Femur (tissue), 1 donor: ENCODE measurements around the gene RTCA.
"Not testable (repeated sequence)": the region's sequence is repeated elsewhere in the genome, so short reads cannot be mapped to it uniquely, and the experiment has no call there.

Experiments
- DNase-seq: peaks from one replicate; pipeline ENCODE4 v3.0.0-alpha.2; 2017

Gene RTCA

DNA sequence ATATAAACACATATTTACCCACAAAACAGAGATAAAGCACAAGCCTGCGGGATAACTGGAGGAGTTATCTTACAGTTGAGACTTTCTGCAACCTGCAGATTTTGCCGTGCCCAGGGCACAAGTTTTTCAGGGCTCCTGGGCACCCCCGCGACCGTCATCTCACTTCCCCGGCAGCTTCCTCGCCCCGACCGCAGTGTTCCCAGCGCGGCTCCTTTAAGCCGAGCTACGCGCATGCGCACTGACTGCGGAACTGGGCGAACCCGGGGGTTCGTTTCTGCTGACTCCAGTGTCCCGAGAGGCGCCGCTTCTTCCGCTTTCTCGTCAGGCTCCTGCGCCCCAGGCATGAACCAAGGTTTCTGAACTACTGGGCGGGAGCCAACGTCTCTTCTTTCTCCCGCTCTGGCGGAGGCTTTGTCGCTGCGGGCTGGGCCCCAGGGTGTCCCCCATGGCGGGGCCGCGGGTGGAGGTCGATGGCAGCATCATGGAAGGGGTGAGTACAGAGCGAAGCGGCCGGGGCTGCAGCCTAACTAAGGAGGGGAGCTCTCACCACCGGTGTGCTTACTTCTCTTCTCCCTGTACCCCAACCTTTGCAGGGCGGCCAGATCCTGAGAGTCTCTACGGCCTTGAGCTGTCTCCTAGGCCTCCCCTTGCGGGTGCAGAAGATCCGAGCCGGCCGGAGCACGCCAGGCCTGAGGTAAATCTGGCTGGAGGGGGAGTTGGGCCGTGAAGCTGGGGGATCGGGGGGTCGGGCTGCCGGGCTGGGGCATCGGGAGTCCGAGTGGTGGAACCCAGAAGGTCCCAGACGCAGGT is at the start of gene RTCA:
Gene RTCA, plus strand, starts transcription at position 286 of the 810 bp plus-strand sequence. Its CDS starts 160 bp downstream, at position 446.
- peak; percentile 97 for DNase-seq

DNA sequence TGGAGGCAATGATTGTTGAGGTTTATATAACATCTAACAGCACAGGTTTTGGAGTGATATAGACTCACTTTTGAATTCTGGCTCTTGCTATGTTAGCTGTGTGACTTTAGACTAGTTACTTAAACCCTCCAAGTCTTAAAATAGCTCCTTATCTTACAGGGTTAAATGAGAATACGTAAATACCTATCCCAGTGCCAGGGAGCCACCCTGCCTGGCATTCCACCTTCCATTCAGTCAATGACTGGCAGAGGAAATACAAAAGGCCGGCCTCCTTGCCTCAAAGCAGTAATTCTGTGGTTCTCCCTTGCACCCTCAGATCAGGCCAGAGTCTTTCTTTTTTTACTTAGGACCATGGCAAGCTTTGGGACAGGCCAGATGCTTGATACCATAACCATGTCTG is 48.2 kb upstream of the RTCA start:
- no peak for DNase-seq

DNA sequence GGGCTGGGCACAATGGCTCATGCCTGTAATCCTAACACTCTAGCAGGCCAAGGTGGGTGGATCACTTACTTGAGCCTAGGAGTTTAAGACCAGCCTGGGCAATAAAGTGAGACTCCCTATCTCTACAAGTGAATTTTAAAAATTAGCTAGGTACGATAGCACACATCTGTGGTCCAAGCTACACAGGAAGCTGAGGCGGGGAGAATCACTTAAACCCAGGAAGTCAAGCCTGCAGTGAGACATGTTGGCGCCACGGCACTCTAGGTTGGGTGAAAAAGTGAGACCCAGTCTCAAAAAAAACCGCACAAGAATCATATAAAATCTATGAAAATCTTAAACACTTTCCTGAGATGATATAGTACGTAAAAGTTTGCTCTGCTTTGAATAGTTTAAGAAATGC is 46.6 kb upstream of the RTCA start:
- no peak for DNase-seq

DNA sequence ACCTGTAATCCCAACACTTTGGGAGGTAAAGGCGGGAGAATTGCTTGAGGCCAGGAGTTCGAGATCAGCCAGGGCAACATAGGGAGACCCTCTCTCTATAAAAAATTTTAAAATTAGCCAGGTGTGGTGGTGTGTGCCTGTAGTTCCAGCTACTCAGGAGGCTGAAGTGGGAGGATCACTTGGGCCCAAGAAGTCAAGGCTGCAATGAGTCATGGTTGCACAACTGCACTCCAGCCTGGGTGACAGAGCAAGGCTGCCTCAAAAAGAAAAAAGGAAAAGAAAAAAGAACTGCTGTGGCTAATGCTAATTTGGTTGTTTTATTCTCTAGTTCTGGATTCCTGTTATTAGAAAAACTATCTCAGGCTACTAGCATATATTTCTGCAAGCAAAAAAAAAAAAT is 46.1 kb upstream of the RTCA start:
- DNase-seq = no peak

DNA sequence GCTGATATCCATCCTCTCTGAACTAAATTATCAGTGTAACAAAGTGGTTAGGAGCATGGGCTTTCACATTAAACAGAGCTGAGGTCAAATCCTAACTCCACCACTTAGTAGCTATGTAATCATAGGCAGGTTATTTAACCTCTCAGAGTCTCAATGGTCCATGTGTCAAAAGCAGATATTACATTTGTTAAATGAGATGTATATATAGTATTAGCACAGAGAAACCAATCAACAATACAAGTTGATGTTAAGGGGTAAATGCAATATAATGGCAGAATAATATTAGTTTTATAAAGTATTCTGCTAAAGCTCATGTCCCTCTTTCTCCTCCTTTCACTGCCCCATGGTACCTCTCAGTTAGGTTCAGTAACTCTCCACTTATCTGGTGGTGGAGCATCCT is 43.6 kb upstream of the RTCA start:
- no peak for DNase-seq

DNA sequence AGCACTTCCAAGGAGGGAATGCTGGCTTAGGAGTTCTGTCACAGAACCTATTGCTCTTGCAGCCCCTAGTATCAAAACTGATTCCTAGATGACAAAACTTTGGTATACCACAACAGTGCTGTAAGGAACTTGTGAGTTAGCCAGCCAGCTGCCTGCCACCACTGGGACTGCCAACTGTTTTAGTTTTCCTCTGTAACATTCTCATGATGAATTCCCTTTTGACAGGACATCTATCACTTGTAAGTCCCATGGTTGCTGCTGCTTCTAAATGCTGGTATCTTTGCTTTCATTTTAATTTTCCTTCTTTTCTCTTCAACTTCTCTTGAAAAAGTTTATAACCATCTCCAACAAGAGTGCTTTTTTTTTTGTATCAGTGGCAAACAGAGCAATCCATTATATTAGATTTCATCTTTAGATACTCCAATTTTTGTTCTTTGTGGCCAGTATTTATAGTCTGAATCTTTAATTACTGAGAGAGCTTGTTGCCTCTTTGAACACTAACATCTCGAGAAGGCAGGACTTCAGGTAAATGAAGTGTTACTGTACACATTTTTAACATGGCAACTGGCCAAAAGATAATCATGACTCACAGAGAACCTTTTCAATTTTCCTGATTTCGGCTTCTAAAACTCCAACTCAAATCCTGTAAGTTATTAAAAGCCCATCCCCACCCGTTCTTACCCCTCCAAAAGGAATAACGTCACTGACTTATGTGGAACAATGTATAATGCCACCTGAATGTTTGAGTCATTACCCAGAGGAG is 36.2 kb upstream of the RTCA start:
- DNase-seq = no peak

DNA sequence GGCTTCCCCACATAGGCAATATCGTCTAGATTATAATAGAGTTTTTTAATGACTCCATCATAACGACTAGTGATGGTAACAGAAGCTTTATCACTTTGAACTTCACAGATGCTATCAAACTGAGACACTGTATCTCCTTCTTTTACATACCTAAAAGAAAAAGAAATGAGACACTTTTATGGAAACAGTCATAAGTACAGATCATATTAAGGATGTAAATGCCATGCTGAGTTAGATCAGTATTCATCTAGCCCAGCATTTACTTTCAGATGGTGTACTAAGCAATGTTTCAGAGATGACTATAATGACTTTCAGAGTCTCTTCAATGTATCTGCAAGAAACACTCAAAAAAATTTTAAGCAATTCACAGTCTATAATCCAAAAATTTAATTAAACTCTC is 35.3 kb upstream of the RTCA start:
- no peak for DNase-seq

DNA sequence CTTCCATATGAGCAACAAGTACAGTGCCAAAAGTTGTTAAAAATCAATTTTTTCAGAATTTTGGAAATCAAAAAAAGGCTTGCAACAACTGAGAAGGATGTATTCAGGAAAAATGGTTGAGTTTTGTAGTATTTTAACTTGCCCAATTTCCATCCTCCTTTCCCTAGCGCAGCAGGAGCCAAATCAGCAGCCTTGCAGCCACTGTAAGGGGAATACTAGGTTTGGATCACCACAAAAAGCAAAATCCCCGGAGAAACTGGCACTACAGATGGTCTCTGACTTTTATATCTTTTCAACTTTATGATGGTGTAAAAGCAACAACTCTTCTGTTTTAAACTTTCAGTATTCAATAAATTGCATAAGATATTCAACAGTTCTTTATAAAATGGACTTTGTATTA is 34.3 kb upstream of the RTCA start:
- no peak for DNase-seq

DNA sequence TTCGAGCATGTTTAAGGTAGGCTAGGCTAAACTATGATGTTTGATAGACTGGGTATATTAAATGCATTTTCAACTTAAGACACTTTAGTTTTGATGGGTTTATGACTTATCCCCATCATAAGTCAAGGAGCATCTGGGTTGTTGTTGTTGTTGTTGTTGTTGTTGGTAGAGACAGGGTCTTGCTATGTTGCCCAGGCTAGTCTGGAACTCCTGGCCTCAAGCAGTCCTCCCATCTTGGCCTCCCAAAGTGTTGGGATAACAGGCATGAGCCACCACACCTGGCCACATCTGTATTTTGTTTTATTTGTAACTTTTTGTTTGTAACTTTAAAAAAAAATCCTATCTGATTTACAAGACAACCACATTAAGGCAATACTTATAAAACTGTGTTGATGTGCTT is 33.9 kb upstream of the RTCA start:
- DNase-seq = no peak

DNA sequence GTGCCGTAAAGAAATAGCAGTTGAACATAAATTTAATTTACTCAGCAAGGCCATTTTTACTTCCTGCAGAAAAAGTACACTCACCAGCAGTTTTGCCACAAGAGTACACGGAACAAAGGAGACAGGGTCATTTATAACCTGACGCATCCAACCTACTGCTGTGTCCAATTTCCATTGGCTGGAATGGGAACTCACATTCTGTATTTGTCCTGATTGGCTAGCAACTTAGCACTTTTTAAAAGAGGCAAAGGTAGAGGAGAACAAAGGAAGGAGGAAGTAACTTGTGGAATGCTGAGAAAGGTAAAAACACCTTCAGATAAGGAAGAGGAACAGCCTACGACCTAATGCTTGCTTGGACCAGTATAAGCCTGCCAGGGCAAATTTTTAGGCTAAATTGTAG is 32.5 kb upstream of the RTCA start:
- DNase-seq = not testable (repeated sequence)

DNA sequence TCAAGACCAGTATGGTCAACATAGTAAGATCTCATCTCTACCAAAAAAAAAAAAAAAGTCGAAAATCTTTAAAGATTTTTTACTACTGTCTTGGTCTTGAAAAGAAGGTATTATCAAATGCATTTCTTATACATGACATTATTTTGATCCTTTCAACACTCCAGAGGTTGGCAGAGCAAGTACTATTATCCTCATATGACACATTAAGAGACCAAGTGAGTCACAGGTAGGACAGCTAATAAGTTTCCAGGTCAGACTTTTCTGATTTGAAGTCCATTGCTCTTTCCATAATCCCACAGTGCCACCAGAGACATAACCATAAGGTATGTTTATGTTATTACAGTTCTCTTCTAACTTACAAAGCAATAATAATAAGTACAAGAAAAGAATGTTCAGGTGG is 31.6 kb upstream of the RTCA start:
- no peak for DNase-seq

DNA sequence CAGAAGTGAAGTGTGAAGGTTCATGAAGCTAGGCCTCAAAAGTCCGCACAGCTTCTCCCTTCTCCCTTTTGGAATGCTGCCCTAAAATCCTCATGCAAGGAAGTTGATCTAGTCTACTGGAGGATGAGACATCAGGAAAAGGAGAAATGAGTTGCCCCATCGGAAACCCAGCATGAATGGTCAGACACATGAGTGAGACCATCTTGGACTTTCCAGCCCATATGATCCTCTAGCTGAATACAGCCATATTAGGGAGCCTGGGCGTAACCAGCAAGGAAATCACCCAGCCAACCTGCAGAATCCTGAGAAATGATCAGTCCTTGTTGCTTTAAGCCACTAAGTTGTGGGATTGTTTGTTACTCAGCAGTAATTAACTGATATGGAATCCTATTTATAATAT is 28.9 kb upstream of the RTCA start:
- no peak for DNase-seq

DNA sequence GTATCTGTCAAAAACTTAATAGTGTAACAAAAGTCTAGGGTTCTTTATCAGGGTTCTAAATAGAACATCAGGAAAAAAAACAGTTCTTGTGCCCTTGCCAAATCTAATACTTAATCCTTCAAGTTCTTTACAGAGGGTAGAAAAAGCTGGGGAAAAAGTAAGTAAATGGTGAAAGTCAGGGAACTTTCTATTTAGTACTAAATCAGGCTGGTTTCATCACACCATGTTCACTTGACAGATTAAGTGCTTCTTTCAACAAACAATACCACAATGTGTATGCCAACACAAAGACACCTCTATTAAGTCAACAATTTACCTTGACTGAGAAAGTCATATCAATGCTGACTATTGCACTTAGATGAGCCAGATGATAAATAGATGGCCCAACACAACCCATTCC is 26.1 kb upstream of the RTCA start:
- no peak for DNase-seq

DNA sequence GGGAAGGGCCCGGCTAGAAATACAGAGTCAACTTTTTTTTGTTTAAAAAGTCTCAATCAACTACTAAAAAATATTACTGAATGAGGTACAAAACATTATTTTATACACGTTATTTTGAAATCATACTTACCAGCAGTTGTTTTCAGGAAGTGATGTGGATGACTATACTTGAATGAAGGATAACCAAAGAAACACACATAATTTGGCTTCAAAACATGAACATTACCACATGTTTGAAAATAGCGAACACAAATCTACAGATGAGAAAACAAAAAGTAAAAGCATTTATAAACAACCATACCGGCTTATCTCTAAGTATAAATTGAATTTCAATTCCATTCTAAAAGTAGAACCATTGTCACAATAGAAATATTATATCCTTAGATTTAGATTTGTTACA is 25.4 kb upstream of the RTCA start:
- no peak for DNase-seq

DNA sequence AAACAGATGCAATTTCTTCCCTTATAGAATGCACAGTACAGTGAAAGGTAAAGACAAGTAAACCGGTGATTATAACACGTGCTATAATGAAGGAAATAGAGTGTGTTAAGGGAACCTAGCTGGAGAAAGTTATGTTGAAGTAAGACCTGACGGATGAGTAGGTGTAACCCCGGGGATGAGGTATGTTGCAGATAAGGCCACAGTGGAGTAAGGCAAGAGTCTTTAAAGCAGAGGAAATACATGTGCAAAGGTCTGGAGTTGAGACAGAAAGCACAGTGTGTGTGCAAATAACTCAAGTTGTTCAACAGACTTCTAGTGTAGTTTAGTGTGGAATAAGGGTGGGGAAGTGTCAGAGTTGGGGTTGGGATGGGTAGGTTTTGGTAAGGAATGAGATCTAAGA is 19.3 kb upstream of the RTCA start:
- no peak for DNase-seq

DNA sequence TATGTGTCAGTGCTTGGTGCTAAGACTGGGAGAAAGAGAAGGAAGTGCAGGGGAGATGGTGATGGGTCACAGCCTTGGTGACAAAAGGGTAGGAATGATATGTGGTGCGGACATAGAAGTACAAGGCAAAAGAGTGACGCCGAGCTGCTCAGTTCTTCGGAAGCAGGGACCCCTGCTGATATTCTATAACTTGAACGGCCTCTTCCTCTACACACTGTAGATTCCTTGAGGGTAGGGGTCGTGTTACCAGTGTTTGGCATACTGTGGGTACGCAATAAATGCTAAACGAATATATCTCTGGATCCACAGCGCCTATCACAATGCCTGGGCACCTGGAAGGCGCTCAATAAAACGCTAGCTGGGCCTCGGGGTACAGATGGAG is 16.9 kb upstream of the RTCA start:
- no peak for DNase-seq

DNA sequence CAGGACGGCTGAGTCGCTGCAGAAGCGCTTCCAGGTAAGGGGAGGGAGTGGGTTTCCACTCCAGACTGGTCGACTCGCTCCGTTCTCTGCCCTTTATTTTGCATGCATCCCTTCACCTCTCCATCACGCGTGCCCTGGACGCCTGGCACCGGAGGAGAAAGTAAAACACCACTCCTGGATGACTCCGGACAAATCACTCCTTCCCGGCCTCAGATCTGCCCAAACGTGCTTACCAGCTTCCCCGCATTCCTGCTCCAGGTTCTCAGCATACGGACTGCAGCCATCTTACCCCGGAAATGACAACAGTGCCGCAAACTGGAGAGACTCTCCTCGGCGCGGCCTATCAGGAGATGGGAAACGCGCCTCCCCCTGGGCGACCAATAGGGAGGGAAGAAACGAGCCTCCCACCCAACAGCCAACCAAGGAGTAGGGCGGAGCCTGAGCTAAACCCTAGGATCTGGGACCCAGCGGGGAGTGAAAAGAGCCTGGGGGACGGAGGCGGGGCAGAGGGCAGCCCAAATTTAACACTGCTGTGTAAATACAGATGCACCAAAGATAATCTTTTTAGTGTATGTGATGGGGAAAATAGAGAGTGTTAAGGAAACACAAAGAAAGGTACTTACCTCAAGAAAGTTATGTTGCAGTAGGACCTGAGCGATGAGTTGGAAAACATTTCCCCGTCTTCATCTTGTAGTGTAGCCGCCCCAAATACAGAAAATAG is 16.3 kb upstream of the RTCA start, which contains the start of gene DBT:
Gene DBT, minus strand, starts transcription at position 298 of the 721 bp plus-strand sequence. Its CDS starts 14 bp downstream, at position 284.
- DNase-seq = peak; percentile 98

DNA sequence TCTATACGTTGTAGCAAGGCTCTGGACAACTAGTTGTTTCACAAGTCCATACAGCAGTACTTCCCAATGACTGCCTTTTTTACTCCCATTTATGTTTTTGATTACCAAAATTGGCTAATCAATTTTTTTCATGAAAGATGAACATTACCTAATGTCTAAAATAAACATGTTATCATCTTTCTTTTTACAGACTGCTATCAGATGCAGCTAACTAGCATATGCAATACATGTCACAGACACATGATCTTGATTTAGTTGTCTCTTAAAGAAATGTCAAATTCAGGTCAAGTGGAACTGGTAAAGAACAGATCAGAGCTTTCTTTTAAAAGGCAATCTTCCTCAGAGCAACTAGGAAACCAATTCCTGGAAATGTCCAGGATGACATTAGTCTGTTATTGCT is 15.8 kb upstream of the RTCA start:
- DNase-seq = no peak

DNA sequence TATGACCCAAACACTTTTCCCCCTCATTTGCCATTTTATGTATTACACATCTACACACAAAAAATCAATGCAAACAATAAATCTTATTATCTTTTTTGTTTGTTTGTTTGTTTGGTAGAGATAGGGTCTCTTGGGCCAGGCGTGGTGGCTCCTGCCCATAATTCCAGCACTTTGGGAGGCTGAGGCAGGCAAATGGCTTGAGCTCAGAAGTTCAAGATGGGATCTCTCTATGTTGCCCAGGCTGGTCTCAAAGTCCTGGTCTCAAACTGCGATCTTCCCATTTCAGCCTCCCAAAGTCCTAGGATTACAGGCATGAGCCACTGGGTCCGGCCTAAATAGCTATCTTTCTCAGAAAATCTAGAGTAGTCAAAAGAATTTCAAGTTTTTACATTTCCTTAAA is 15.2 kb upstream of the RTCA start:
- no peak for DNase-seq

DNA sequence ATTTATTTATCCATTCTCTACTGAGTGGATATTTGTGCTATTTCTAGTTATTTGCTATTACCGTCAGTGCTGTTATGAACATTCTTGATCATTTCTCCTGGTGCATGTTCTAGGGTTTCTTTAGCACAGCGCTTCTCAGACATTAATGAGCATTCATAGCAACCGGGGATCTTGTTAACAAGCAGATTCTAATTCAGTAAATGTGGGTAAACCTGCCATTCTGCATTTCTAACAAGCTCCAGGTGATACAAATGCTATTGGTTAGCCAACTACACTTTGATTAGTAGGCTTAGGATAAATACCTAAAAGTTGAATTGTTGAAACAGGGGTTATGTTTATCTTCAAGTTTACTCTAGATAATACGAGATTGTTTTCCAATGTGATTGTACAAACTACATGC is 13.1 kb upstream of the RTCA start:
- DNase-seq = no peak

DNA sequence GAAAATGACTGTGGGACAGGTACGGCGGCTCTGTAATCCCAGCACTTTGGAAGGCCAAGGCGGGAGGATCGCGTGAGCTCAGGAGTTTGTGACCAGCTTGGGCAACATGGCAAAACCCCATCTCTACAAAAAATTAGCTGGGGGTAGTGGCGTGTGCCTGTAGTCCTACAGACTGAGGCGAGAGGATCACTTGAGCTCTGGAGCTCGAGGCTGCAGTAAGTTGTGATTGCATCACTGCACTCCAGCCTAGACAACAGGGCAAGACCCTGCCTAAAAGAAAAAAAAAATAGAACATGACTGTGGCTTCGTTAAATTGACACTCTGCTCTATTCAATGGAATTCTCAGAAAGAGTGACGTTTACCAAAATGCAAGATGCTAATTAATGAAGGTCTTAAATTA is 12.5 kb upstream of the RTCA start:
- DNase-seq = no peak

DNA sequence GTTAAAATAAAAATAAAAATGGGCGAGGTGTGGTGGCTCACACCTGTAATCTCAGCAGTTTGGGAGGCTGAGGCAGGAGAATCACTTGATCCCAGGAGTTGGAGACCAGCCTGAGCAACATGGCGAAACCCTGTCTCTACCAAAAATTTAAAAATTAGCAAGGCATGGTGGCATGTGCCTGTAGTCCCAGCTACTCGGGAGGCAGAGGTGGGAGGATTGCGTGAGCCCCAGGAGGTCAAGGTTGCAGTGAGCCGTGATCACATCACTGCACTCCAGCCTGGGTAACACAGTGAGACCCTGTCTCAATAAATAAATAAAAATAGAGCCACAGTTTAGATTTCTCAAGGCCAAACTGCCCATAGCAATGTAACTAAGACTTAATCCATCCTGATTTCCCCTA is 9.7 kb upstream of the RTCA start:
- DNase-seq = not testable (repeated sequence)

DNA sequence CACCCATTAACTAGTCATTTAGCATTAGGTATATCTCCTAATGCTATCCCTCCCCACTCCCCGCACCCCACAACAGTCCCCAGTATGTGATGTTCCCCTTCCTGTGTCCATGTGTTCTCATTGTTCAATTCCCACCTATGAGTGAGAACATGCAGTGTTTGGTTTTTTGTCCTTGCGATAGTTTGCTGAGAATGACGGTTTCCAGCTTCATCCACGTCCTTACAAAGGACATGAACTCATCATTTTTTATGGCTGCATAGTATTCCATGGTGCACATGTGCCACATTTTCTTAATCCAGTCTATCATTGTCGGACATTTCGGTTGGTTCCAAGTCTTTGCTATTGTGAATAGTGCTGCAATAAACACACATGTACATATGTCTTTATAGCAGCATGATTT is 7.6 kb upstream of the RTCA start:
- DNase-seq = not testable (repeated sequence)

DNA sequence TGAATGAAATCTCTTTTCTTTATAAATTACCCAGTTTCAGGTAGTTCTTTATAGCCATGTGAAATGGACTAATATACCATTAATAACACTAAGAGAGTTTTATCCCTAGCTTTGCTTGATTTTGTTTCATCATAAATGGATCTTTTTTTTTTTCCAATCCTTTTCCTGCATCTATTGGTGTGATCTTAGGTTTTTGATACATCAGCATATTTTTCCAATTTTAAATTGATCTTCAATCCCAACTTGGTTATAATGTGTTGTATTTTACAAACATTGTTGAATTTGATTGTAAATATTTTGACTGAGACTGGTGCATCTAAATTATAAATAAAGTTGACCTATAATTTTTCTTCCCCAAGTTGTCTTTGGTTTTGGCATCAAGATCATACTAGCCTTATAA is 4.3 kb upstream of the RTCA start:
- no peak for DNase-seq
